Calu3 (cell line): ENCODE results near the gene CPED1. TPM values are rescaled to one million over a fixed set of nuclear protein-coding genes. Genes with fewer than 3 reads are reported as not detected.

ENCODE experiments used
- BruUV-seq: library from RNA; stranded (reverse); fragments of 400-500 nt; replicated peaks from 2 replicates; lab custom pipeline; 2021; lab: Mats Ljungman, UMichigan
- CTCF ChIA-PET: fragments of 300-600 bp; sonication (Branson Sonifier 250); formaldehyde crosslinking; loops from one replicate; lab custom pipeline; 2022; ENCODE audit warnings: antibody characterized with exemption; lab: Charles Lee
- DNase-seq: peaks from one replicate; pipeline ENCODE4 v3.0.0; 2022
- H3K27ac Mint-ChIP-seq: one replicate; pipeline ENCODE4 v1.8.0; 2022; ENCODE audit warnings: mixed read lengths; ENCODE audit not compliant: unreplicated experiment
- H3K27me3 Mint-ChIP-seq: one replicate; pipeline ENCODE4 v1.8.0; 2022; ENCODE audit warnings: mixed read lengths; ENCODE audit not compliant: unreplicated experiment
- H3K36me3 Mint-ChIP-seq: one replicate; pipeline ENCODE4 v1.8.0; 2022; ENCODE audit warnings: mild to moderate bottlenecking, moderate library complexity, mixed read lengths; ENCODE audit not compliant: insufficient read depth, unreplicated experiment
- H3K4me1 Mint-ChIP-seq: one replicate; pipeline ENCODE4 v1.8.0; 2022; ENCODE audit warnings: mild to moderate bottlenecking, low read depth, mixed read lengths; ENCODE audit not compliant: unreplicated experiment
- H3K4me3 Mint-ChIP-seq: one replicate; pipeline ENCODE4 v1.8.0; 2022; ENCODE audit warnings: mild to moderate bottlenecking, low read depth, moderate library complexity, mixed read lengths; ENCODE audit not compliant: unreplicated experiment
- H3K9me3 Mint-ChIP-seq: one replicate; pipeline ENCODE4 v1.8.0; 2022; ENCODE audit warnings: low read depth, mixed read lengths; ENCODE audit not compliant: unreplicated experiment
- CTCF ChIP-seq: fragments of 200-600 bp; IDR thresholded peaks from one replicate; pipeline ENCODE4 v1.8.0; 2022; ENCODE audit warnings: antibody characterized with exemption; ENCODE audit not compliant: unreplicated experiment
- intact Hi-C: fragments of 100-400 bp; cut with micrococcal nuclease; formaldehyde crosslinking; loops from one replicate; pipeline ENCODE4 v1.10.0; 2022; ENCODE audit not compliant: unreplicated experiment
- total RNA-seq: library from RNA; stranded (reverse); gene quantifications from 2 replicates; pipeline ENCODE4 v1.2.3, GENCODE V29; 2022

CPED1 gene
- total RNA-seq, 1 experiment from 2014 or later, result 0.24 TPM

- peaks cover 8% of the 10 kb centered on the region for H3K4me1 Mint-ChIP-seq
- DNase-seq, result no peak
- H3K27me3 Mint-ChIP-seq, result no peaks in the 10 kb centered on the region
- no peak for TF ChIP-seq CTCF
- no peak overlapping the region for H3K4me3 Mint-ChIP-seq
- H3K36me3 Mint-ChIP-seq, result no peaks in the 10 kb centered on the region
- no peaks in the 10 kb centered on the region for H3K9me3 Mint-ChIP-seq
- CTCF ChIA-PET, result no interaction called here
- intact Hi-C loops, result no loop called here
- BruUV-seq, result no TSS peak
- H3K27ac Mint-ChIP-seq, result no peak overlapping the region
These were observed 178.4 kb downstream of the CPED1 start for GRCh38 chr7:121166916-121167315.

- intact Hi-C loops, result no loop called here
- no peak for TF ChIP-seq CTCF
- no peak for DNase-seq
- Mint-ChIP-seq H3K36me3 (no peaks in the 10 kb centered on the region), H3K27me3 (no peaks in the 10 kb centered on the region), H3K9me3 (no peaks in the 10 kb centered on the region), H3K4me1 (peaks cover 8% of the 10 kb centered on the region), H3K4me3 (no peak overlapping the region), H3K27ac (no peak overlapping the region)
- CTCF ChIA-PET, result interaction anchor here (0.7 kb wide), 1 partner anchor 60 kb away, joined by 3 read pairs; no protein-coding TSS in a partner anchor
- BruUV-seq, result no TSS peak
These were observed 179.5 kb downstream of the CPED1 start for GRCh38 chr7:121167971-121168370.

- no peak for DNase-seq
- H3K36me3 Mint-ChIP-seq, result no peaks in the 10 kb centered on the region
- no peaks in the 10 kb centered on the region for H3K27me3 Mint-ChIP-seq
- no peaks in the 10 kb centered on the region for H3K9me3 Mint-ChIP-seq
- BruUV-seq, result no TSS peak
- H3K4me1 Mint-ChIP-seq, result peaks cover 8% of the 10 kb centered on the region
- TF ChIP-seq CTCF, result no peak
- CTCF ChIA-PET, result no interaction called here
- intact Hi-C loops, result no loop called here
- no peak overlapping the region for H3K4me3 Mint-ChIP-seq
- peak overlapping the region; percentile 88 for H3K27ac Mint-ChIP-seq
These were observed 181.0 kb downstream of the CPED1 start for GRCh38 chr7:121169469-121169868.

- no TSS peak for BruUV-seq
- CTCF ChIA-PET, result no interaction called here
- DNase-seq, result no peak
- Mint-ChIP-seq H3K9me3 (no peaks in the 10 kb centered on the region), H3K4me3 (no peak overlapping the region), H3K27ac (no peak overlapping the region), H3K36me3 (no peaks in the 10 kb centered on the region), H3K4me1 (peaks cover 8% of the 10 kb centered on the region), H3K27me3 (no peaks in the 10 kb centered on the region)
- intact Hi-C loops, result no loop called here
- no peak for TF ChIP-seq CTCF
These were observed 184.0 kb downstream of the CPED1 start for GRCh38 chr7:121172484-121172883.
